ENCODE measurements around the gene MDH1B. TPM values are rescaled to one million over a fixed set of nuclear protein-coding genes. Genes with fewer than 3 reads are reported as not detected.

The MDH1B gene
- total and polyA plus RNA-seq, 2 donors (not counting 3 experiments of a cell fraction or from before 2014, with no cell fraction given) = 0.29 TPM; not detected in 1

GRCh38 chr2:206766057-206766930 is 1.2 kb upstream of the MDH1B start:
- dilution Hi-C loops (cut with MboI; ENCODE audit: extremely low pct_ligation_motif_present, low sequenced_read_pairs) = no loop called here
- H3K27me3 ChIP-seq (ENCODE audit: control insufficient read depth in 2 of 2, insufficient read depth in 2 of 2, low read length in 2 of 2) = peaks cover 5 to 16% of the 10 kb centered on the region in 2 experiments
- peak overlapping the region; percentile 76 for H3K4me2 ChIP-seq (ENCODE audit: insufficient read depth, low read length)
- TF ChIP-seq GATA2 (IDR thresholded peaks at IDR 0.05; ENCODE audit: insufficient read depth, insufficient read length, low read depth, low read length) (no peak), POLR2AphosphoS5 (IDR thresholded peaks at IDR 0.05; ENCODE audit: insufficient read depth, low read depth, low read length) (no peak), FOS (IDR thresholded peaks at IDR 0.05; ENCODE audit: borderline replicate concordance, insufficient read depth, low read length) (no peak), EZH2 (IDR thresholded peaks at IDR 0.05; ENCODE audit: borderline replicate concordance, low read depth, low read length, severe bottlenecking) (no peak), JUN (IDR thresholded peaks at IDR 0.05; ENCODE audit: borderline replicate concordance, insufficient read depth, insufficient read length, low read depth) (no peak), CTCF (IDR thresholded peaks at IDR 0.05; ENCODE audit: extremely low read depth in 1 of 2, insufficient read depth in 1 of 2, low read depth in 1 of 2, low read length in 2 of 2) (no peak), MAX (IDR thresholded peaks at IDR 0.05; ENCODE audit: insufficient read depth, insufficient read length) (no peak), MYC (IDR thresholded peaks at IDR 0.05; ENCODE audit: low read depth, low read length) (no peak), POLR2A (IDR thresholded peaks at IDR 0.05; ENCODE audit: low read depth, low read length) (no peak)
- no TSS peak for BruUV-seq (replicated peaks)
- H3K27ac ChIP-seq (ENCODE audit: insufficient read depth, low read depth, low read length) = peak overlapping the region; percentile 89
- DNase-seq (ENCODE audit: low read depth, low spot score) (no peak), FAIRE-seq (no peak)
- peak overlapping the region; percentile 95 for H3K9ac ChIP-seq (replicated peaks; ENCODE audit: extremely low read depth, insufficient read depth, low read length)
- H3K9me3 ChIP-seq (replicated peaks; ENCODE audit: control insufficient read depth, insufficient read depth, low read length) = no peaks in the 10 kb centered on the region
- peaks cover 8% of the 10 kb centered on the region for H3K4me1 ChIP-seq (ENCODE audit: control insufficient read depth, extremely low read depth, insufficient read depth, low read length)
- peaks cover 0 to 2% of the 10 kb centered on the region in 2 experiments for H3K36me3 ChIP-seq (ENCODE audit: control insufficient read depth in 2 of 2, extremely low read depth in 1 of 2, insufficient read depth in 2 of 2, low read length in 2 of 2)
- no peaks in the 10 kb centered on the region for H4K20me1 ChIP-seq (replicated peaks; ENCODE audit: control insufficient read depth, extremely low read depth, insufficient read depth, low read length)
- intact Hi-C loops (cut with micrococcal nuclease) = loop anchor here (5.0 kb wide), 2 partner anchors 69 to 374 kb away; no protein-coding TSS in a partner anchor
- H3K9me1 ChIP-seq (replicated peaks; ENCODE audit: control insufficient read depth, extremely low read depth, insufficient read depth, low read length) = no peaks in the 10 kb centered on the region
- peak overlapping the region; percentile 76 to 96 (median 80) for H3K4me3 ChIP-seq (replicated peaks in 1 of 3; ENCODE audit: insufficient read depth in 1 of 3, low read depth in 1 of 3, low read length in 3 of 3)
- peak overlapping the region; percentile 92 for H2AFZ ChIP-seq (ENCODE audit: low read depth, low read length)
- peaks cover 32% of the 10 kb centered on the region for H3K79me2 ChIP-seq (ENCODE audit: control insufficient read depth, insufficient read depth, low read length)
- ChIA-PET POLR2A (interaction anchor here (0.6 kb wide), 1 partner anchor 21 kb away, joined by 4 read pairs; no protein-coding TSS in a partner anchor), CTCF (interaction anchor here (4.3 kb wide), 1 partner anchor 16 kb away, joined by 25 read pairs; no protein-coding TSS in a partner anchor)
